KBM-7 (cell line): ENCODE results near the gene PPP1R9B.

ENCODE experiments used
- DNase-seq: peaks from one replicate; pipeline ENCODE4 v3.0.0-alpha.2; 2015
- in situ Hi-C: fragments of 300-500 bp; cut with MboI; formaldehyde crosslinking; loops from 2 replicates; pipeline ENCODE4 v1.14.3; 2020; ENCODE audit warnings: low sequenced_read_pairs, low pct_unique_long_range_greater_than_20kb, mixed read lengths

PPP1R9B gene, protein sequence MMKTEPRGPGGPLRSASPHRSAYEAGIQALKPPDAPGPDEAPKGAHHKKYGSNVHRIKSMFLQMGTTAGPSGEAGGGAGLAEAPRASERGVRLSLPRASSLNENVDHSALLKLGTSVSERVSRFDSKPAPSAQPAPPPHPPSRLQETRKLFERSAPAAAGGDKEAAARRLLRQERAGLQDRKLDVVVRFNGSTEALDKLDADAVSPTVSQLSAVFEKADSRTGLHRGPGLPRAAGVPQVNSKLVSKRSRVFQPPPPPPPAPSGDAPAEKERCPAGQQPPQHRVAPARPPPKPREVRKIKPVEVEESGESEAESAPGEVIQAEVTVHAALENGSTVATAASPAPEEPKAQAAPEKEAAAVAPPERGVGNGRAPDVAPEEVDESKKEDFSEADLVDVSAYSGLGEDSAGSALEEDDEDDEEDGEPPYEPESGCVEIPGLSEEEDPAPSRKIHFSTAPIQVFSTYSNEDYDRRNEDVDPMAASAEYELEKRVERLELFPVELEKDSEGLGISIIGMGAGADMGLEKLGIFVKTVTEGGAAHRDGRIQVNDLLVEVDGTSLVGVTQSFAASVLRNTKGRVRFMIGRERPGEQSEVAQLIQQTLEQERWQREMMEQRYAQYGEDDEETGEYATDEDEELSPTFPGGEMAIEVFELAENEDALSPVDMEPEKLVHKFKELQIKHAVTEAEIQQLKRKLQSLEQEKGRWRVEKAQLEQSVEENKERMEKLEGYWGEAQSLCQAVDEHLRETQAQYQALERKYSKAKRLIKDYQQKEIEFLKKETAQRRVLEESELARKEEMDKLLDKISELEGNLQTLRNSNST

GRCh38 chr17:50150354-50151040, at the start of gene PPP1R9B:
TSS of gene PPP1R9B (minus strand) at chr17:50150677. CDS start at chr17:50150513, 164 bp downstream.
- no peak for DNase-seq
- in situ Hi-C loops = no loop called here

- peak; percentile 84 for DNase-seq
- in situ Hi-C loops = no loop called here
These were observed 49.5 kb upstream of the PPP1R9B start for GRCh38 chr17:50199803-50200456.

DNA sequence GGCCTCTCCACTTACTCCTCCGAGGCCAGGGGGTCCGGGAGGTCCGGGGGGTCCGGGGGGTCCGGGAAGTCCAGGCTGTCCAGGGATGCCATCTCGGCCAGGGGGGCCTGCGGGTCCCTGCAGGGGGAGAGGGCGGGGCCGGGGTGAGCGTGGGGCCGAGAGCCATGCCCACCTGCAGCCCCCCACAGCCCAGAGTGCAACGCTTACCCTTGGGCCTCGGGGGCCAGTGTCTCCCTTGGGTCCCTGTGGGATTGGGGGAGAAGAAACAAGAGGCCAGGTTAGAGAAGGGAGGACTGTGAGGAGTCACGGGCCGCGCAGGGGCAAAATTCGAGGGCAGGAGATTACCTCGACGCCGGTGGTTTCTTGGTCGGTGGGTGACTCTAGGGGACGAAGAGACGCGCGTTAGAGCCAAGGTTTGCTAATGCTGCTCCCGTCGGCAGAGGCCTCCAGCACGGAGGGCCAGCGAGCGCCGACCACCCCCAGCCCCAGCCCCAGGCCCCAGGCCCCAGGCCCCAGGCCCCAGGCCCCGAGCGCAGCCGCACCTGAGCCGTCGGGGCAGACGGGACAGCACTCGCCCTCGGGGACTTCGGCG, 48.8 kb upstream of the PPP1R9B start:
- DNase-seq = no peak
- in situ Hi-C loops = no loop called here

DNA sequence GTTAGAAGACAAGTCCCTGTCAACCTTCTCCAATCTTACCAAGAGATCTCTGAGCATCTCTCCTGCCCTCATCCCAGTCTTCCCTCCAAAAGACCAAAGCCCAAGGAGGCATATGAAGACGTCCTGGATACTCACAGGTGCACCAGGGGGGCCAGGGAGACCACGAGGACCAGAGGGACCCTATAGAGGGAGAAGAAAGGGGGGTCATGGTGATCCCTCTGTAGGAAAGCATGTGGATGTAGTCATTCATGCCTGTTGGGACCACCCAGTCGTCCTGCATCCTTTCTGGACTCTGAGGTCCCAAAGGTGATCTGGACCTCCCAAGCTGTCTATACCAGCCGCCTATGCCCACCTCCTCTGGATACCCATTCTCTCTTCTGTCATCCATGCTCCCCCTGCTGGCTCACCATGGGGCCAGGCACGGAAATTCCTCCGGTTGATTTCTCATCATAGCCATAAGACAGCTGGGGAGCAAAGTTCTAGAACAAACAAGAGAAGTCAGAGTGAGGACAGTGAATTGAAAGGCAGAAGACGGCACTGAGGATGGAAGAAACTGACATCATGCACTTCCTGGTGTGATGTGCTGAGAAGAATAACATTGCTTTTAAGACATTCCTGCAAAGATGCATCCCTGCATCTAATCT, 47.7 kb upstream of the PPP1R9B start:
- in situ Hi-C loops = no loop called here
- peak; percentile 85 for DNase-seq

GRCh38 chr17:50196826-50197225, 46.3 kb upstream of the PPP1R9B start:
- in situ Hi-C loops = no loop called here

GRCh38 chr17:50196036-50196435, 45.6 kb upstream of the PPP1R9B start:
- in situ Hi-C loops = no loop called here
- no peak for DNase-seq

More at GRCh38 chr17:50196826-50197225, 46.3 kb upstream of the PPP1R9B start:
- DNase-seq = no peak

DNA sequence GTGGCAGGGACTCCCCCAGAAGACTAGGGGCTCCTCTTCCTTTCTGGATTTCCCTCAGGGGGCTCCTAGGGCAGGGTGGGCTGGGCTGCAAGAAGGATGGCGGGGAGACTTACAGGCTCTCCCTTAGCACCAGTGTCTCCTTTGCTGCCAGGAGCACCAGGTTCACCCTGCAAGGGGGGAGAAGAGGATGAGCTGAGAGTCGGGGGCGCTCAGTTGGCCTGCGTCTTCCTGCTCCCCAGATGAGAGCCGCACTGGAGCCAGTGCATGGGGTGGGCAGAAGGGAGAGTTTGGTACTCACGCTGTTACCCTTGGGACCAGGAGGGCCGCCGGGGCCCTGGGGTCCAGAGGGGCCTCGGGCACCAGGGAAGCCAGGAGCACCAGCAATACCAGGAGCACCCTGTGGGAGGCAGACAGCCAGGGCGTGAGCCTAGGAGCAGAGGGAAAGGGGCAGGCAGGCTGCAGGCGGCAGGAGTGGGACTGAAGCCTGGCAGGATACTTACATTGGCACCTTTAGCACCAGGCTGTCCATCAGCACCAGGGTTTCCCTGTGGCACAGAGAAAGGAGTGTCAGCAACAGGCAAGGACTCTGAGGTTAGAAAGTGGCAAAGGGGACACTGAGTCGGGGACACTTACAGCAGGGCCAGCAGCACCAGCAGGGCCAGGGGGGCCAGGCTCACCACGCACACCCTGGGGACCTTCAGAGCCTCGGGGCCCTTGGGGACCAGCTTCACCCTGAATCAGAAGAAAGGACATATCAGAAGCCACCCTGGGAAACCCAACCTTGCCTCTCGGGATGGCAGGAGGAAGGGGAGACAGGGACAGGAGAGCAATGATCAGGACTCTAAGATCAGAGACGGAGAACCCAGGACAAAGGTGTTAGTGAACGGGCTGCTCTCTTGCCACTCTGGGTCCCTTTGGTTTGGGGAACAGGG, 44.7 kb upstream of the PPP1R9B start:
- in situ Hi-C loops = no loop called here
- DNase-seq = no peak

- in situ Hi-C loops = no loop called here
- no peak for DNase-seq
These were observed 43.9 kb upstream of the PPP1R9B start for GRCh38 chr17:50194140-50194933.

GRCh38 chr17:50192618-50193291, 42.3 kb upstream of the PPP1R9B start:
- in situ Hi-C loops = no loop called here
- DNase-seq = no peak

DNA sequence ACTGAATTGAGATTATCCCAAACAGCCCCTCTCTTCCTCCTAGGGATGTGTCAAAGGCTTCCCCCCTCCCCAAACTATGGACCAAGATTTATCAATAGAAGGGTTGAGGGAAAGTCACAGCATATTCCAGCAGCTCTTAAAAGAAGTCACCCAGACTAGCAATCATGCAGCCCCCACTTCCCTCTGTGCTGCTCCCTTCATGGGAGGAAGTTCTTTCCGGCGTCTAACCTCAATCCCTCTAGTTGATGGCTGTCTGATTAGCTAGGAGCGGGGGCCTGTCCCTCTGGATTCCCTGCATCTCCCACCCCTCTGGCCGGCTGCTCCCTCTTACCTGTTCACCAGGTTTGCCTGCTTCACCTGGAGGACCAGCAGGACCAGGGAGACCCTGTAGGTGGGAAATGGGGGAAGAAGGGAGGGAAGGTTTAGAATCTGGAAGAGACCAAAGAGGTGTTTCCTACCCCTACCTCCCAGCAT, 41.7 kb upstream of the PPP1R9B start:
- in situ Hi-C loops = no loop called here
- no peak for DNase-seq

DNA sequence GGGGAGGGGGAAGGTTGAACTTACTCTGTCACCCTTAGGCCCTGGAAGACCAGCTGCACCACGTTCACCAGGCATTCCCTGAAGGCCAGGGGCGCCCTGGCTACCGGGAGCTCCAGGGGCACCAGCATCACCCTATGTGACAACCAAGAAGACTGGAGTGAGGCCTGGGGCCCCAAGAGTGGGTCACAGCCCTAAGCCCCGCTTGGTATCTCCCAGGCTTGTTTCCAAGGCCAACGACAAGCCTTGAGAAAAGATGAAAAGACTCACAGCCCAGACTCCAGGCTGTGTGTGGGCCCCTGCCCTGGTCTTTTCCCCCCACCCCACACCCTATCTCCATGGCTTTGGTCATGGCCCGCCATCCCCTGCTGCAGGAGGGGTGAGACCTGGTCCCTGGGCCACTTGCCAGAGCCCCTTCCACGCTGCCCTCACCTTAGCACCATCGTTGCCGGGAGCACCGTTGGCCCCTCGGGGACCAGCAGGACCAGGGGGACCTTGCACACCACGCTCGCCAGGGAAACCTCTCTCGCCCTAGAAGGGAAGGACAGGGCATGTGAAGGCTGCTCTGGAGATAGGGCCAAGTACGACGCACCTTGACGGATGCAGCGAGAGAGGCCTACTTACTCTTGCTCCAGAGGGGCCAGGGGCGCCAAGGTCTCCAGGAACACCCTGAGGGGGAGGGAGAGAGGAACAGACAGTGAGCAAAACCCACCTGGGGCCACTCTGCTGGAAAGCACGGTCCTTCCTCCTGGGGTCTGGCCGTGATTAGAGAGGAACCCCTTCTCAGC, 41.1 kb upstream of the PPP1R9B start:
- no peak for DNase-seq
- in situ Hi-C loops = no loop called here

DNA sequence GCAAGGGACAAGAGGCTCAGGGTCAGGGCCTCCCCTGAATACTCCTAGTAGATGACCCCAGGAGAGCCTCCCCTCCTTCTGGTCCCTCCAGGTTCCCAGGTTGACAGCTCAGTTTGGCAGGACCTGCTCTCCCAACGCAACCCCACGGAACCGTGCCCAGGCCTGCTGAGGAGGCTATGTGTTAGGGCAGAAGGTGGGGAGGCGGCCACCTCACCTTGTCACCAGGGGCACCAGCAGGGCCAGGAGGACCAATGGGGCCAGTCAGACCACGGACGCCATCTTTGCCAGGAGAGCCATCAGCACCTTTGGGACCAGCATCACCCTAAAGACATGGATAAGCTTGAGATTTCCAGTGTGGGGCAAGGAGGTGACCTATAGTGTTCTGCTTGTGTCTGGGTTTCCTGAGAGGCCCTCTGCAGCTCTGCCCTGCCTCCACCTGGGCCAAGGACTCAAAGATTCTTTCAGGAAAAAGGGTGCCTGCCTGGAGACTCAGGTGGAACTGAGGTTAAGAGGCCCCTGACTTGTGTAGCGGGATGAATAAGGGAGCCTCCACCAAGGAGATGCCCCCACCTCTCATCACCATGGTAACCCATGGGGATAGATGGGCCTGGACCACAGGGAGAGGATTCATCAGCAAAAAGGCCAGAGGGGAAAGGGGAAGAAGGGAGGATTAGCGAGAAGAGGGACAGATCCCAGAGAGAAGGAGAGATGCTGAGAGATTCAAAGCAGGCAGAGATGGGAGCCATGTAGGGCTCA, 40.3 kb upstream of the PPP1R9B start:
- in situ Hi-C loops = no loop called here
- no peak for DNase-seq

DNA sequence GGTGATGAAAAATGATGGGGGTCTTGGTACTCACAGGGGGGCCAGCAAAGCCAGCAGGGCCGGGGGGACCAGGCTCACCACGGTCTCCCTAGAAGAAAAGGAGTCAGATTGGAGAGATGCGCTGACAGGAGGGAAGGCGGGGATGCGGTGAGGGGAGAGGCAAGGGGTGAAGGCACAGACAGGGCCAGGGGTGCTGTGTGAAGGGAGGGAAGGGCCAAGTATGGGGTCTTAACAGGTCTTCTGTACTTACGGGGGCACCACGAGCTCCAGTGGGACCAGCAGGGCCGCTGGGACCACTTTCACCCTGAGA, 39.8 kb upstream of the PPP1R9B start:
- in situ Hi-C loops = no loop called here
- no peak for DNase-seq

- in situ Hi-C loops = no loop called here
- DNase-seq = no peak
These were observed 39.2 kb upstream of the PPP1R9B start for GRCh38 chr17:50189550-50190292.
